NT2/D1 (cell line): ENCODE measurements around the gene SGMS2.

Experiments
- SUZ12 ChIP-seq: IDR thresholded peaks from 2 replicates; pipeline ENCODE4 v1.6.1; 2011; ENCODE audit not compliant: insufficient read length, insufficient read depth; ENCODE audit errors: extremely low read depth
- YY1 ChIP-seq: IDR thresholded peaks from 2 replicates; pipeline ENCODE4 v1.6.1; 2011; ENCODE audit not compliant: insufficient read length, insufficient read depth
- ZNF274 ChIP-seq: IDR thresholded peaks from 2 replicates; pipeline ENCODE4 v1.6.1; 2011; ENCODE audit warnings: mild to moderate bottlenecking, low read depth, low read length

GRCh38 chr4:107900067-107900466, 75.3 kb downstream of the SGMS2 start:
- TF ChIP-seq ZNF274 (no peak), SUZ12 (no peak), YY1 (no peak)
